Measurements from ENCODE around the gene DHX35. TPM values are rescaled to one million over a fixed set of nuclear protein-coding genes. Genes with fewer than 3 reads are reported as not detected.

The DHX35 gene
- total and polyA plus RNA-seq, 2 of the 8 experiments (the other 6 are each of a cell fraction or from before 2014, with no cell fraction given) = 21.9 to 27.7 TPM

DNA sequence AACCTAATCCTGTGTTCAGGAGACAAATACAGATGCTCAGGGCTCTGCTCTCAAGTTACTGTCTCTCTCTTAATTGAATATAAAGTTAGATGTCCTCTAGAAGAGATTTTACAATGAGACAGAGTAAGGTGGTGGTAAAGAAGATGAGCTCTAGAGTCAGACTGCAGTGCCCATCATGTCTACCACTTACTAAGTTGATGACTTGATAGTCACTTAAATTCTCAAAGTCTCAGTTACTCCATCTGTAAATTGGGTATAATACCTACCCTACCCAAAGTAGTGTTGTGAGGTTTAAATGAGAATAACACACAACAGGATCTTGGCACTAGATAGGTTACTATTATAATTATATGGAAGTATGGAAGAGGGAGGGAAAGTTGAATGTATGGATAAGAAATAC is 1.6 kb downstream of the DHX35 start:
- H4K20me1 ChIP-seq (replicated peaks in 1 of 2; ENCODE audit: control insufficient read depth in 1 of 2, insufficient read depth in 2 of 2, low read length in 2 of 2) = peaks cover 0 to 2% of the 10 kb centered on the region in 2 experiments
- peaks cover 4 to 60% of the 10 kb centered on the region in 2 experiments; a peak in 3 of 4 replicates for H3K79me2 ChIP-seq (ENCODE audit: control insufficient read depth in 1 of 2, insufficient read depth in 2 of 2, low read length in 2 of 2)
- no peak overlapping the region for H4K5ac ChIP-seq (ENCODE audit: insufficient read length, low read depth, low read length)
- H2BK12ac ChIP-seq (ENCODE audit: low read depth, low read length) = no peak overlapping the region
- H3K9me3 ChIP-seq (ENCODE audit: insufficient read depth in 2 of 2, low read depth in 1 of 2, low read length in 1 of 2) = no peaks in the 10 kb centered on the region
- no peak overlapping the region for H2BK120ac ChIP-seq (replicated peaks; ENCODE audit: low read depth, low read length)
- H3K4me3 ChIP-seq (ENCODE audit: extremely low read depth in 1 of 4, insufficient read depth in 2 of 4, low read depth in 3 of 4, low read length in 4 of 4) = peak overlapping the region in 1 of 4 experiments; percentile 93; a peak in 1 of 8 replicates
- CTCF ChIA-PET (ENCODE audit: partially characterized antibody) = interaction anchor here (1.2 kb wide), 1 partner anchor 212 kb away, joined by 4 read pairs; no protein-coding TSS in a partner anchor
- POLR2A ChIA-PET (ENCODE audit: partially characterized antibody) = interaction anchor here (1.0 to 6.0 kb wide), 6 partner anchors 9 to 90 kb away, joined by 3 to 56 read pairs (median 3); partner anchors contain the start of gene FAM83D
- no peak for DNase-seq (ENCODE audit: low read depth in 1 of 2, low spot score in 2 of 2)
- H3K79me1 ChIP-seq (ENCODE audit: low read depth, low read length) = no peaks in the 10 kb centered on the region; the same call in 1 of the 2 replicates
- H4K8ac ChIP-seq (ENCODE audit: extremely low read depth, insufficient read depth, low read length) = no peak overlapping the region
- no peaks in the 10 kb centered on the region for H3K27me3 ChIP-seq (replicated peaks in 1 of 4; ENCODE audit: control insufficient read depth in 3 of 4, extremely low read depth in 1 of 4, insufficient read depth in 3 of 4, low read length in 3 of 4)
- peak overlapping the region in 1 of 2 experiments; percentile 83; a peak in 1 of 4 replicates for H3K4me2 ChIP-seq (ENCODE audit: insufficient read depth in 1 of 2, low read depth in 2 of 2, low read length in 2 of 2)
- peaks cover 4% of the 10 kb centered on the region for H3K23me2 ChIP-seq (ENCODE audit: low read depth, low read length)
- H3K36me3 ChIP-seq (ENCODE audit: control insufficient read depth in 2 of 4, insufficient read depth in 4 of 4, low read length in 3 of 4) = peaks cover 0 to 8% (median 1%) of the 10 kb centered on the region in 4 experiments; a peak in 2 of 8 replicates
- no peak for FAIRE-seq
- no peak overlapping the region for H3K18ac ChIP-seq (ENCODE audit: extremely low read depth, low read length)
- H3K14ac ChIP-seq (ENCODE audit: insufficient read length) = no peak overlapping the region
- H2BK20ac ChIP-seq (ENCODE audit: low read length) = no peak overlapping the region
- no peak overlapping the region for H4K91ac ChIP-seq (replicated peaks; ENCODE audit: insufficient read length, low read length)
- H3K9ac ChIP-seq (replicated peaks in 1 of 4; ENCODE audit: extremely low read depth in 1 of 4, low read depth in 3 of 4, low read length in 3 of 4) = no peak overlapping the region
- H2BK15ac ChIP-seq (ENCODE audit: low read length) = no peak overlapping the region
- H2AK5ac ChIP-seq (ENCODE audit: low read depth, low read length) = no peak overlapping the region
- H3K4ac ChIP-seq (replicated peaks; ENCODE audit: insufficient read length, low read depth, low read length) = no peak overlapping the region
- H3K23ac ChIP-seq (ENCODE audit: insufficient read length) = no peak overlapping the region
- H2AFZ ChIP-seq (ENCODE audit: low read length) = no peak overlapping the region
- no peak overlapping the region for H3K27ac ChIP-seq (ENCODE audit: low read depth, low read length)
- H2BK5ac ChIP-seq (ENCODE audit: low read depth, low read length) = no peak overlapping the region
- H3K4me1 ChIP-seq (replicated peaks in 1 of 4; ENCODE audit: control insufficient read depth in 3 of 4, insufficient read depth in 4 of 4, low read length in 3 of 4) = peaks cover 0 to 6% (median 0%) of the 10 kb centered on the region in 4 experiments; a peak in 1 of 7 replicates
- H3K56ac ChIP-seq (replicated peaks; ENCODE audit: insufficient read length, low read depth, low read length) = no peak overlapping the region
- TF ChIP-seq ASH2L (IDR thresholded peaks at IDR 0.05; ENCODE audit: low read length) (no peak), SIRT6 (IDR thresholded peaks at IDR 0.05; ENCODE audit: low read length) (no peak), SAP30 (IDR thresholded peaks at IDR 0.05; ENCODE audit: insufficient read depth, insufficient replicate concordance, low read length) (no peak), CHD2 (IDR thresholded peaks at IDR 0.05; ENCODE audit: low read length) (no peak), PHF8 (conservative IDR thresholded peaks at IDR 0.05; ENCODE audit: low read depth, low read length) (no peak), RBBP5 (IDR thresholded peaks at IDR 0.05; ENCODE audit: borderline replicate concordance, low read depth, low read length) (no peak), TAF7 (optimal IDR thresholded peaks at IDR 0.05; ENCODE audit: borderline replicate concordance, low read depth, low read length) (no peak), RAD21 (IDR thresholded peaks at IDR 0.05 in 1 of 2, conservative IDR thresholded peaks at IDR 0.05 in 1 of 2; ENCODE audit: low read depth in 2 of 2, low read length in 2 of 2) (no peak), HDAC2 (IDR thresholded peaks at IDR 0.05; ENCODE audit: borderline replicate concordance in 1 of 2, low read depth in 2 of 2, low read length in 2 of 2) (no peak), TAF1 (IDR thresholded peaks at IDR 0.05; ENCODE audit: low read depth, low read length) (no peak), CTBP2 (IDR thresholded peaks at IDR 0.05; ENCODE audit: borderline replicate concordance, insufficient read depth, insufficient read length, low read length) (no peak), KDM4A (IDR thresholded peaks at IDR 0.05; ENCODE audit: low read depth, low read length, severe bottlenecking) (no peak), EP300 (IDR thresholded peaks at IDR 0.05; ENCODE audit: borderline replicate concordance in 1 of 2, low read depth in 2 of 2, low read length in 2 of 2) (no peak)
